ENCODE results near the gene GP5.

The GP5 gene

DNA sequence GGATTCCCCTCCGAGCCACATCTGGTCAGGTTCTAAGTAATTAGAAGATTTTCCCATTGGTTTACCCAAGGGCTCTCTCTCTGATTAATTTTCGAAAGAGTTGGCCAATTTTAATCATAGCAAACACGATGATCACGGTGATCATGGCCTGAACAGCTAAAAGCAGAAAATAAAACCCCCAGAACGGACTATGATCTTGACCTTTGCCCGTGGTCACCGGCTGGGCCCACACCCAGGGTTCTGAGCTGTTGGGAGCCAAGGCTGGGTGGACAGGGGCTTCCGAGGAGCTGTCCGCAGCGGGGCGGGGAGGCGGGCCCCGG lies 2.6 kb downstream of the GP5 start:
- Histone ChIP-seq H3K27ac (replicated peaks) (no peak overlapping the region), H3K27me3 (ENCODE audit: insufficient read depth, poor library complexity, severe bottlenecking) (peaks cover 30% of the 10 kb centered on the region), H3K4me3 (replicated peaks; ENCODE audit: insufficient read depth, low read length) (peak overlapping the region; percentile 18)
- TF ChIP-seq, protein P1, sequence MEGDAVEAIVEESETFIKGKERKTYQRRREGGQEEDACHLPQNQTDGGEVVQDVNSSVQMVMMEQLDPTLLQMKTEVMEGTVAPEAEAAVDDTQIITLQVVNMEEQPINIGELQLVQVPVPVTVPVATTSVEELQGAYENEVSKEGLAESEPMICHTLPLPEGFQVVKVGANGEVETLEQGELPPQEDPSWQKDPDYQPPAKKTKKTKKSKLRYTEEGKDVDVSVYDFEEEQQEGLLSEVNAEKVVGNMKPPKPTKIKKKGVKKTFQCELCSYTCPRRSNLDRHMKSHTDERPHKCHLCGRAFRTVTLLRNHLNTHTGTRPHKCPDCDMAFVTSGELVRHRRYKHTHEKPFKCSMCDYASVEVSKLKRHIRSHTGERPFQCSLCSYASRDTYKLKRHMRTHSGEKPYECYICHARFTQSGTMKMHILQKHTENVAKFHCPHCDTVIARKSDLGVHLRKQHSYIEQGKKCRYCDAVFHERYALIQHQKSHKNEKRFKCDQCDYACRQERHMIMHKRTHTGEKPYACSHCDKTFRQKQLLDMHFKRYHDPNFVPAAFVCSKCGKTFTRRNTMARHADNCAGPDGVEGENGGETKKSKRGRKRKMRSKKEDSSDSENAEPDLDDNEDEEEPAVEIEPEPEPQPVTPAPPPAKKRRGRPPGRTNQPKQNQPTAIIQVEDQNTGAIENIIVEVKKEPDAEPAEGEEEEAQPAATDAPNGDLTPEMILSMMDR (IDR thresholded peaks at IDR 0.05; ENCODE audit: insufficient read depth, low read length), result no peak
- TF ChIP-seq SPI1 (IDR thresholded peaks at IDR 0.05; ENCODE audit: borderline replicate concordance, low read depth), result no peak
- TF ChIP-seq, protein P2, sequence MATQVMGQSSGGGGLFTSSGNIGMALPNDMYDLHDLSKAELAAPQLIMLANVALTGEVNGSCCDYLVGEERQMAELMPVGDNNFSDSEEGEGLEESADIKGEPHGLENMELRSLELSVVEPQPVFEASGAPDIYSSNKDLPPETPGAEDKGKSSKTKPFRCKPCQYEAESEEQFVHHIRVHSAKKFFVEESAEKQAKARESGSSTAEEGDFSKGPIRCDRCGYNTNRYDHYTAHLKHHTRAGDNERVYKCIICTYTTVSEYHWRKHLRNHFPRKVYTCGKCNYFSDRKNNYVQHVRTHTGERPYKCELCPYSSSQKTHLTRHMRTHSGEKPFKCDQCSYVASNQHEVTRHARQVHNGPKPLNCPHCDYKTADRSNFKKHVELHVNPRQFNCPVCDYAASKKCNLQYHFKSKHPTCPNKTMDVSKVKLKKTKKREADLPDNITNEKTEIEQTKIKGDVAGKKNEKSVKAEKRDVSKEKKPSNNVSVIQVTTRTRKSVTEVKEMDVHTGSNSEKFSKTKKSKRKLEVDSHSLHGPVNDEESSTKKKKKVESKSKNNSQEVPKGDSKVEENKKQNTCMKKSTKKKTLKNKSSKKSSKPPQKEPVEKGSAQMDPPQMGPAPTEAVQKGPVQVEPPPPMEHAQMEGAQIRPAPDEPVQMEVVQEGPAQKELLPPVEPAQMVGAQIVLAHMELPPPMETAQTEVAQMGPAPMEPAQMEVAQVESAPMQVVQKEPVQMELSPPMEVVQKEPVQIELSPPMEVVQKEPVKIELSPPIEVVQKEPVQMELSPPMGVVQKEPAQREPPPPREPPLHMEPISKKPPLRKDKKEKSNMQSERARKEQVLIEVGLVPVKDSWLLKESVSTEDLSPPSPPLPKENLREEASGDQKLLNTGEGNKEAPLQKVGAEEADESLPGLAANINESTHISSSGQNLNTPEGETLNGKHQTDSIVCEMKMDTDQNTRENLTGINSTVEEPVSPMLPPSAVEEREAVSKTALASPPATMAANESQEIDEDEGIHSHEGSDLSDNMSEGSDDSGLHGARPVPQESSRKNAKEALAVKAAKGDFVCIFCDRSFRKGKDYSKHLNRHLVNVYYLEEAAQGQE (IDR thresholded peaks at IDR 0.05; ENCODE audit: insufficient replicate concordance, low read depth), result no peak
- TF ChIP-seq POLR2AphosphoS5 (IDR thresholded peaks at IDR 0.05; ENCODE audit: low read depth), result no peak
- TF ChIP-seq GABPA (IDR thresholded peaks at IDR 0.05; ENCODE audit: low read depth), result no peak
- DNase-seq (ENCODE audit: low read depth in 1 of 2, low spot score in 1 of 2), result no peak

DNA sequence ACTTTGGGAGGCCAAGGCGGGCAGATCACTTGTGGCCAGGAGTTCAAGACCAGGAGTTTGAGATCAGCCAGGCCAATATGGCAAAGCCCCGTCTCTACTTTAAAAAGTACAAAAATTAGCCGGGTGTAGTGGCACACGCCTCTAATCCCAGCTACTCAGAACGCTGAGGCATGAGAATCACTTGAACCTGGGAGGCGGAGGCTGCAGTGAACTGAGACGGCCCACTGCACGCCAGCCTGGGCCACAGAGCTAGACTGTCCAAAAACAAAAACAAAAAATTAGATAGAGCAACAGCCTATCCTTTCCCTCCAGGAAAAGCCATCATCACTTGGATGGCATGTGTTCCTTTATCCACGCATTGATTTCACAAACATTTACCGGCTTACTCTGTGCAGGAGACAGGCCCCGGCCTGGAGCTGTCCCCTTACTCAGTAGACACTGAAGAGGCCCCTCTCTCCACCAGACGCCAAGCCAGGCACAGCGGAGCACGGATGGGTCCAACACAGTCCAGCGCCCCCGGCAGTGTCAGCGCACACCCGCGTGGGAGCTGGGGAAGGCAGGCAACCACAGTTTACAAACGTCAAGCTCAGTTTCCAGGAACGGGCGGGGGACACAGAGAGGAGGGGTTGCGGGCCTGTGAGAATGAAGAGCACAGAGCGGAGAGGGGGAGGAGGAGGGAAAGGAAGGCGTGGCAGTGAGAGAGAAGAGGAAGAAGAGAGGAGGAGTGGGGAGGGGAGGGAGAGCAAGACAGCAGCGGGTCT lies 3.1 kb downstream of the GP5 start:
- H3K27ac ChIP-seq (replicated peaks), result no peak overlapping the region
- TF ChIP-seq GABPA (IDR thresholded peaks at IDR 0.05; ENCODE audit: low read depth) (no peak), POLR2AphosphoS5 (IDR thresholded peaks at IDR 0.05; ENCODE audit: low read depth) (no peak), SPI1 (IDR thresholded peaks at IDR 0.05; ENCODE audit: borderline replicate concordance, low read depth) (no peak)
- TF ChIP-seq, protein P1 (IDR thresholded peaks at IDR 0.05; ENCODE audit: insufficient read depth, low read length), result no peak
- TF ChIP-seq, protein P2 (IDR thresholded peaks at IDR 0.05; ENCODE audit: insufficient replicate concordance, low read depth), result no peak
- peaks cover 30% of the 10 kb centered on the region for H3K27me3 ChIP-seq (ENCODE audit: insufficient read depth, poor library complexity, severe bottlenecking)
- H3K4me3 ChIP-seq (replicated peaks; ENCODE audit: insufficient read depth, low read length), result 0 out of 2 replicates have a peak overlapping the region, but pooled peaks have one; percentile 18
- peak; percentile 22 to 68 for DNase-seq (ENCODE audit: low read depth in 1 of 2, low spot score in 1 of 2)

DNA sequence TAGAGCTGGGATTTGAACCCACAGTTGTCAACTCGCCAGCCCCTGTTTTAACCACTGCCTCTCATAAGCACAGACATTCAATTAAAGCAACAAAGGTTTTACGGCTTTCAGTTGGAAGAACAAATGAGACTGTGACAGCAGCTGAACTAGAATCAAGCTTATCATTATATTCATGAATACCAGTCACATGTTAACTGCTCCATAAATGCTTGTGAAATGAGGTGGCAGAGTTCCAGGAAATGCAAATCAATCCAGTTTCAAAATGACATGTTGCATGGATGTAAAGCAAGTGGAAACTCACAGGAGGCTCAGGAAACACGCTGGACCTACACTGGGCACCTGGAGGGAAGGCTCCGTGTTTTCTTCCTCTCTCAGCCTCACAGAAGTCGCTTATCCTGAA lies 3.9 kb downstream of the GP5 start:
- Histone ChIP-seq H3K4me3 (replicated peaks; ENCODE audit: insufficient read depth, low read length) (no peak overlapping the region), H3K27me3 (ENCODE audit: insufficient read depth, poor library complexity, severe bottlenecking) (peaks cover 30% of the 10 kb centered on the region), H3K27ac (replicated peaks) (no peak overlapping the region)
- DNase-seq (ENCODE audit: low read depth in 1 of 2, low spot score in 1 of 2), result no peak
- TF ChIP-seq, protein P2 (IDR thresholded peaks at IDR 0.05; ENCODE audit: insufficient replicate concordance, low read depth), result no peak
- TF ChIP-seq SPI1 (IDR thresholded peaks at IDR 0.05; ENCODE audit: borderline replicate concordance, low read depth) (no peak), GABPA (IDR thresholded peaks at IDR 0.05; ENCODE audit: low read depth) (no peak), POLR2AphosphoS5 (IDR thresholded peaks at IDR 0.05; ENCODE audit: low read depth) (no peak)
- TF ChIP-seq, protein P1 (IDR thresholded peaks at IDR 0.05; ENCODE audit: insufficient read depth, low read length), result no peak

Measured in HL-60 (cell line).